Renal cortical epithelial cell (primary cell): Measurements from ENCODE around the gene NTN4. TPM values are rescaled to one million over a fixed set of nuclear protein-coding genes. Genes with fewer than 3 reads are reported as not detected.
A peak's percentile ranks its signal among the peaks of the same experiment; 100 is the strongest.
"Not testable (repeated sequence)": the region's sequence is repeated elsewhere in the genome, so short reads cannot be mapped to it uniquely, and the experiment has no call there.

Experiments used
- DNase-seq: peaks from one replicate; pipeline ENCODE4 v3.0.0-alpha.2; 2011; ENCODE audit warnings: low read depth
- total RNA-seq: library from RNA; depleted of rRNA; stranded (reverse); fragments of >200 nt; gene quantifications from 2 replicates; pipeline ENCODE4 v1.2.3, GENCODE V29; 2014

Gene NTN4
- total RNA-seq, 1 donor from 2014 or later, result 253 TPM

- DNase-seq, result no peak
Measured at GRCh38 chr12:95710386-95710785, 80.2 kb downstream of the NTN4 start.

- no peak for DNase-seq
Measured at GRCh38 chr12:95709152-95709551, 81.4 kb downstream of the NTN4 start.

- DNase-seq, result no peak
Measured at GRCh38 chr12:95705143-95705542, 85.4 kb downstream of the NTN4 start.

GRCh38 chr12:95703986-95704385 is 86.6 kb downstream of the NTN4 start:
- no peak for DNase-seq

- DNase-seq, result peak; percentile 52
Measured at GRCh38 chr12:95701722-95702418, 88.7 kb downstream of the NTN4 start.

- DNase-seq, result peak; percentile 21
Measured at GRCh38 chr12:95701275-95701674, 89.3 kb downstream of the NTN4 start.

- peak; percentile 89 for DNase-seq
Measured at GRCh38 chr12:95700316-95700785, 90.2 kb downstream of the NTN4 start.

- no peak for DNase-seq
Measured at GRCh38 chr12:95699579-95699978, 91.0 kb downstream of the NTN4 start.

GRCh38 chr12:95694136-95694535 is 96.4 kb downstream of the NTN4 start:
- DNase-seq, result no peak

- DNase-seq, result no peak
Measured at GRCh38 chr12:95693689-95694088, 96.9 kb downstream of the NTN4 start.

- DNase-seq, result no peak
Measured at GRCh38 chr12:95690861-95691635, 99.5 kb downstream of the NTN4 start.

GRCh38 chr12:95687937-95688336 is 102.6 kb downstream of the NTN4 start:
- no peak for DNase-seq

- no peak for DNase-seq
Measured at GRCh38 chr12:95683418-95683817, 107.1 kb downstream of the NTN4 start.

- DNase-seq, result no peak
Measured at GRCh38 chr12:95681210-95681765, 109.3 kb downstream of the NTN4 start.

GRCh38 chr12:95678684-95679083 is 111.9 kb downstream of the NTN4 start:
- no peak for DNase-seq

- not testable (repeated sequence) for DNase-seq
Measured at GRCh38 chr12:95677782-95678181, 112.8 kb downstream of the NTN4 start.

GRCh38 chr12:95674631-95675030 is 115.9 kb downstream of the NTN4 start:
- peak; percentile 36 for DNase-seq

- no peak for DNase-seq
Measured at GRCh38 chr12:95674163-95674562, 116.4 kb downstream of the NTN4 start.

- no peak for DNase-seq
Measured at GRCh38 chr12:95673576-95673975, 117.0 kb downstream of the NTN4 start.

GRCh38 chr12:95672166-95672565 is 118.4 kb downstream of the NTN4 start:
- DNase-seq, result no peak

- DNase-seq, result no peak
Measured at GRCh38 chr12:95671265-95671664, 119.3 kb downstream of the NTN4 start.

- DNase-seq, result peak; percentile 44
Measured at GRCh38 chr12:95663525-95663924, 127.0 kb downstream of the NTN4 start.

GRCh38 chr12:95661360-95661759 is 129.2 kb downstream of the NTN4 start:
- no peak for DNase-seq
